Endothelial cell of umbilical vein (primary cell): ENCODE results near the gene JARID2. TPM values are rescaled to one million over a fixed set of nuclear protein-coding genes. Genes with fewer than 3 reads are reported as not detected.

Experiments
- BruUV-seq: library from RNA; stranded (reverse); fragments of 400-500 nt; replicated peaks from 2 replicates; lab custom pipeline; 2021; lab: Mats Ljungman, UMichigan
- CTCF ChIA-PET: fragments of 300-600, 350-600 bp; sonication (Branson Sonifier 250); formaldehyde crosslinking; loops from one replicate; lab custom pipeline; 2021; ENCODE audit warnings: antibody characterized with exemption, inconsistent platforms; lab: Charles Lee
- POLR2A ChIA-PET: fragments of 300-600, 350-600 bp; sonication (Branson Sonifier 250); formaldehyde crosslinking; loops from one replicate; lab custom pipeline; 2021; ENCODE audit warnings: antibody characterized with exemption, inconsistent platforms; lab: Charles Lee
- DNase-seq: peaks from one replicate; pipeline ENCODE4 v3.0.0-alpha.2; 2011; ENCODE audit warnings: low read depth, low spot score
- FAIRE-seq: peaks from 2 replicates; lab custom pipeline; 2011; peaks lifted over from hg19 to GRCh38; lab: Jason Lieb, UNC
- H2AFZ ChIP-seq: 2 replicates; pipeline ENCODE4 v1.6.0; 2012; ENCODE audit warnings: low read depth, low read length, control low read depth, inconsistent platforms
- H3K27ac ChIP-seq: 2 replicates; pipeline ENCODE4 v1.5.1; 2011; ENCODE audit warnings: low read depth, mild to moderate bottlenecking, control low read depth, low read length, moderate library complexity; ENCODE audit not compliant: insufficient read depth
- H3K27me3 ChIP-seq, 2 experiments: 2 replicates each; pipeline versions ENCODE4 v1.6.0 to v1.6.1; 2011; ENCODE audit warnings: low read length in 2 of 2, mixed read lengths in 1 of 2; ENCODE audit not compliant: control insufficient read depth in 2 of 2, insufficient read depth in 2 of 2
- H3K36me3 ChIP-seq, 2 experiments: 2 replicates in 1 of 2; 3 replicates in 1 of 2; pipeline ENCODE4 v1.5.1; 2011; ENCODE audit warnings: low read length in 2 of 2, mild to moderate bottlenecking in 1 of 2, moderate library complexity in 1 of 2; ENCODE audit not compliant: control insufficient read depth in 2 of 2, insufficient read depth in 2 of 2; ENCODE audit errors: extremely low read depth in 1 of 2
- H3K4me1 ChIP-seq: 3 replicates; pipeline ENCODE4 v1.5.1; 2011; ENCODE audit warnings: mild to moderate bottlenecking, low read length; ENCODE audit not compliant: control insufficient read depth, insufficient read depth; ENCODE audit errors: extremely low read depth
- H3K4me2 ChIP-seq: 2 replicates; pipeline ENCODE4 v1.6.1; 2011; ENCODE audit warnings: low read length, control low read depth, mixed read lengths; ENCODE audit not compliant: insufficient read depth
- H3K4me3 ChIP-seq, 3 experiments: fragments of 200-600 bp in 1 of 3; sonication (generic), shearing (Covaris generic) in 1 of 3; replicated peaks in 1 of 3; 2 replicates each; pipeline ENCODE4 v1.5.1; 2011 to 2016; ENCODE audit warnings: control low read depth in 3 of 3, low read length in 3 of 3, mild to moderate bottlenecking in 2 of 3, inconsistent platforms in 1 of 3, low read depth in 1 of 3, moderate library complexity in 1 of 3; ENCODE audit not compliant: insufficient read depth in 1 of 3
- H3K79me2 ChIP-seq: 2 replicates; pipeline ENCODE4 v1.6.0; 2012; ENCODE audit warnings: low read length, inconsistent platforms; ENCODE audit not compliant: control insufficient read depth, insufficient read depth
- H3K9ac ChIP-seq: replicated peaks from 2 replicates; pipeline ENCODE3; 2011; ENCODE audit warnings: low read length, control low read depth; ENCODE audit not compliant: insufficient read depth; ENCODE audit errors: extremely low read depth
- H3K9me1 ChIP-seq: replicated peaks from 3 replicates; pipeline ENCODE4 v1.6.0; 2011; ENCODE audit warnings: mild to moderate bottlenecking, low read length; ENCODE audit not compliant: control insufficient read depth, insufficient read depth; ENCODE audit errors: extremely low read depth
- H3K9me3 ChIP-seq: replicated peaks from 2 replicates; pipeline ENCODE4 v1.5.1; 2012; ENCODE audit warnings: low read length, inconsistent platforms; ENCODE audit not compliant: control insufficient read depth, insufficient read depth
- H4K20me1 ChIP-seq: replicated peaks from 2 replicates; pipeline ENCODE3; 2011; ENCODE audit warnings: mild to moderate bottlenecking, low read length; ENCODE audit not compliant: control insufficient read depth, insufficient read depth; ENCODE audit errors: extremely low read depth
- EZH2 ChIP-seq: IDR thresholded peaks from 2 replicates; pipeline ENCODE4 v1.6.1; 2012; ENCODE audit warnings: borderline replicate concordance, low read depth, mild to moderate bottlenecking, moderate library complexity, low read length, inconsistent platforms; ENCODE audit not compliant: severe bottlenecking
- FOS ChIP-seq: IDR thresholded peaks from 2 replicates; pipeline ENCODE4 v1.6.1; 2011; ENCODE audit warnings: mild to moderate bottlenecking, low read length, moderate library complexity, borderline replicate concordance; ENCODE audit not compliant: insufficient read depth
- GATA2 ChIP-seq: IDR thresholded peaks from 2 replicates; pipeline ENCODE4 v1.7.0; 2011; ENCODE audit warnings: low read depth, mild to moderate bottlenecking, moderate library complexity, mixed read lengths, low read length; ENCODE audit not compliant: insufficient read length, insufficient read depth
- JUN ChIP-seq: IDR thresholded peaks from 2 replicates; pipeline ENCODE4 v1.6.1; 2011; ENCODE audit warnings: borderline replicate concordance, low read depth; ENCODE audit not compliant: insufficient read length, insufficient read depth
- MYC ChIP-seq: IDR thresholded peaks from one replicate; pipeline ENCODE4 v1.6.1; 2011; ENCODE audit warnings: mild to moderate bottlenecking, low read depth, low read length
- POLR2A ChIP-seq: IDR thresholded peaks from 2 replicates; pipeline ENCODE4 v1.6.1; 2012; ENCODE audit warnings: low read depth, mild to moderate bottlenecking, control low read depth, low read length
- POLR2AphosphoS5 ChIP-seq: IDR thresholded peaks from 2 replicates; pipeline ENCODE4 v1.6.1; 2012; ENCODE audit warnings: low read depth, mild to moderate bottlenecking, control low read depth, low read length, moderate library complexity; ENCODE audit not compliant: insufficient read depth
- dilution Hi-C: fragments of 300-500 bp; cut with MboI; formaldehyde crosslinking; loops from one replicate; pipeline ENCODE4 v1.15.0; 2019; ENCODE audit warnings: low sequenced_read_pairs; ENCODE audit not compliant: extremely low pct_ligation_motif_present
- intact Hi-C: fragments of 100-400 bp; cut with micrococcal nuclease; formaldehyde crosslinking; loops from one replicate; pipeline ENCODE4 v1.10.0; 2022
- polyA plus RNA-seq, 4 experiments: library from polyadenylated mRNA; depleted of rRNA in 3 of 4; stranded (reverse) in 3 of 4; unstranded in 1 of 4; fragments of >200 nt; gene quantifications; 2 replicates each; pipeline versions ENCODE4 v1.2.1 to v1.2.3, GENCODE V29; 2011 to 2012; ENCODE audit warnings: missing spikeins in 1 of 4
- total RNA-seq: library from RNA; stranded (reverse); gene quantifications from 2 replicates; pipeline ENCODE4 v1.2.3, GENCODE V29; 2021
- TF ChIP-seq, protein P1 (sequence below), 2 donors: IDR thresholded peaks; 1 replicate in 1 of 2; 2 replicates in 1 of 2; pipeline ENCODE4 v1.5.1; 2011; ENCODE audit warnings: low read length in 2 of 2, mild to moderate bottlenecking in 2 of 2, moderate library complexity in 2 of 2, control low read depth in 1 of 2, inconsistent platforms in 1 of 2, low read depth in 1 of 2; ENCODE audit not compliant: insufficient read depth in 1 of 2; ENCODE audit errors: extremely low read depth in 1 of 2
- TF ChIP-seq, protein P2 (sequence below): IDR thresholded peaks from 2 replicates; pipeline ENCODE4 v1.6.1; 2011; ENCODE audit not compliant: insufficient read depth, insufficient read length

The JARID2 gene
- total and polyA plus RNA-seq, 2 donors (not counting 3 experiments of a cell fraction or from before 2014, with no cell fraction given), result 2.9 to 10.6 TPM

DNA sequence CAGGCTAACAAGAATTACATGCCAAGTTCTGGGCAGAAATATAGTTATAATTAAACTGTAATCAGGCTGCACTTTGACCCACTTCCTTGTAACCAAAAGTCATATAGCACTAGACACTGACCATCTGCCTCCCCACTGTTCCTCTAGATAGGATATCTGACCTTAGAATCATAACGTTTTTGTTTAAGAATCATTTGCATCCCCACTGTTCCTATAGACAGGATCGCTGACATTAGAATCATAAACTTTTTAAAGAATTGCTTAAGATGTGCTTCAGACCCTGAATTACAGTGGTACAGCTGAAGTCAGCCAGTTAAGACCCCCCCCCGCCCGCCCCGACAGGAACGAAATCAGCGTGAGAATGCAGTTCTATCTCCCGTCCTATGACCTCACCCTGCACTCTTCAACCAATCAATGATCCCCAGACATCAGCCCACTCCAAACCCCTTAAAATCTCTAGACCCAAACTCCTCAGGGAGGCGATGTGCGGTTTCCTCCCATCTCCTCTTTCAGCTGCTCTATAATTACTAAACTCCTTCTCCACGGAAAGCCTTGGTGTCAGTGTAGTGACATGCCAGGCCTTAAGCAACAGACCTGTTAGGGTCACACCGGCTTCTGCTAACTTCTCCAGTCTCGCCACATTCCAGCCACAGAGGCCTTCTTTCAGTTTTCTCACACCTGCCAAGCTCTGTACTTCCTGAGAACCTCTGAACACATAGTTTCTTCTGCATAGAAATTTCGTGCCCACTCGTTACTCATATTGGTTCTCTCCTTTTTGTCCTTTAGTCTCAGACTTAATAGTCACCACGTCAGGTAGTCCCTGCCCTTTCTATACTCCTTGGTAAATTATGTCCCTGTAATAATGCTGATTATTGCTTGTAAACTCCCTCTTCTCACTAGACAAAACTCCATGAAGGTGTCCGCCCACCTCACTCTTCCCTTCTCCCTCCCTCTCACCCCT, 323.4 kb downstream of the JARID2 start:
- no peak for FAIRE-seq

More for the DNA sequence above, 323.4 kb downstream of the JARID2 start:
- no peak overlapping the region for H2AFZ ChIP-seq
- intact Hi-C loops (no loop called here), dilution Hi-C loops (no loop called here)
- no peaks in the 10 kb centered on the region for H3K79me2 ChIP-seq
- no peak overlapping the region for H3K4me2 ChIP-seq
- TF ChIP-seq, protein P1, sequence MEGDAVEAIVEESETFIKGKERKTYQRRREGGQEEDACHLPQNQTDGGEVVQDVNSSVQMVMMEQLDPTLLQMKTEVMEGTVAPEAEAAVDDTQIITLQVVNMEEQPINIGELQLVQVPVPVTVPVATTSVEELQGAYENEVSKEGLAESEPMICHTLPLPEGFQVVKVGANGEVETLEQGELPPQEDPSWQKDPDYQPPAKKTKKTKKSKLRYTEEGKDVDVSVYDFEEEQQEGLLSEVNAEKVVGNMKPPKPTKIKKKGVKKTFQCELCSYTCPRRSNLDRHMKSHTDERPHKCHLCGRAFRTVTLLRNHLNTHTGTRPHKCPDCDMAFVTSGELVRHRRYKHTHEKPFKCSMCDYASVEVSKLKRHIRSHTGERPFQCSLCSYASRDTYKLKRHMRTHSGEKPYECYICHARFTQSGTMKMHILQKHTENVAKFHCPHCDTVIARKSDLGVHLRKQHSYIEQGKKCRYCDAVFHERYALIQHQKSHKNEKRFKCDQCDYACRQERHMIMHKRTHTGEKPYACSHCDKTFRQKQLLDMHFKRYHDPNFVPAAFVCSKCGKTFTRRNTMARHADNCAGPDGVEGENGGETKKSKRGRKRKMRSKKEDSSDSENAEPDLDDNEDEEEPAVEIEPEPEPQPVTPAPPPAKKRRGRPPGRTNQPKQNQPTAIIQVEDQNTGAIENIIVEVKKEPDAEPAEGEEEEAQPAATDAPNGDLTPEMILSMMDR (IDR thresholded peaks at IDR 0.05; ENCODE audit: extremely low read depth in 1 of 2, insufficient read depth in 1 of 2, low read depth in 1 of 2, low read length in 2 of 2), result no peak
- TF ChIP-seq JUN (no peak), POLR2A (no peak), FOS (no peak), EZH2 (no peak), MYC (no peak), GATA2 (no peak), POLR2AphosphoS5 (no peak)
- TF ChIP-seq, protein P2, sequence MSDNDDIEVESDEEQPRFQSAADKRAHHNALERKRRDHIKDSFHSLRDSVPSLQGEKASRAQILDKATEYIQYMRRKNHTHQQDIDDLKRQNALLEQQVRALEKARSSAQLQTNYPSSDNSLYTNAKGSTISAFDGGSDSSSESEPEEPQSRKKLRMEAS, result no peak
- H3K27me3 ChIP-seq, result no peaks in the 10 kb centered on the region
- H3K4me3 ChIP-seq, result no peak overlapping the region
- no peaks in the 10 kb centered on the region for H3K36me3 ChIP-seq
- POLR2A ChIA-PET, result no interaction called here
- H4K20me1 ChIP-seq, result no peaks in the 10 kb centered on the region
- no peaks in the 10 kb centered on the region for H3K4me1 ChIP-seq
- no peak overlapping the region for H3K27ac ChIP-seq
- no peaks in the 10 kb centered on the region for H3K9me3 ChIP-seq
- no TSS peak for BruUV-seq
- H3K9me1 ChIP-seq, result no peaks in the 10 kb centered on the region
- CTCF ChIA-PET, result no interaction called here
- no peak for DNase-seq
- H3K9ac ChIP-seq, result no peak overlapping the region
